NCI-H1105 treated with DMSO at 0.1 percent for 48 hours (cell line): ENCODE results near the gene SORT1.

ENCODE experiments used
- DNase-seq: peaks from one replicate; lab custom pipeline; 2025; lab: John Stamatoyannopoulos, UW

The SORT1 gene

GRCh38 chr1:109261578-109261977 is 136.1 kb downstream of the SORT1 start:
- DNase-seq: no peak

- no peak for DNase-seq
Measured at GRCh38 chr1:109261006-109261405, 136.7 kb downstream of the SORT1 start.

- no peak for DNase-seq
Measured at GRCh38 chr1:109259674-109260557, 137.8 kb downstream of the SORT1 start.
